GM18909 (cell line): ENCODE results near the gene KCNF1.
"Not testable (repeated sequence)": the region's sequence is repeated elsewhere in the genome, so short reads cannot be mapped to it uniquely, and the experiment has no call there.

ENCODE experiments used
- ATAC-seq: cut with Tn5 transposase; IDR thresholded peaks from one replicate; pipeline ENCODE4 v1.9.1; 2021; ENCODE audit warnings: mild to moderate bottlenecking; ENCODE audit not compliant: unreplicated experiment, poor library complexity

KCNF1 gene

DNA sequence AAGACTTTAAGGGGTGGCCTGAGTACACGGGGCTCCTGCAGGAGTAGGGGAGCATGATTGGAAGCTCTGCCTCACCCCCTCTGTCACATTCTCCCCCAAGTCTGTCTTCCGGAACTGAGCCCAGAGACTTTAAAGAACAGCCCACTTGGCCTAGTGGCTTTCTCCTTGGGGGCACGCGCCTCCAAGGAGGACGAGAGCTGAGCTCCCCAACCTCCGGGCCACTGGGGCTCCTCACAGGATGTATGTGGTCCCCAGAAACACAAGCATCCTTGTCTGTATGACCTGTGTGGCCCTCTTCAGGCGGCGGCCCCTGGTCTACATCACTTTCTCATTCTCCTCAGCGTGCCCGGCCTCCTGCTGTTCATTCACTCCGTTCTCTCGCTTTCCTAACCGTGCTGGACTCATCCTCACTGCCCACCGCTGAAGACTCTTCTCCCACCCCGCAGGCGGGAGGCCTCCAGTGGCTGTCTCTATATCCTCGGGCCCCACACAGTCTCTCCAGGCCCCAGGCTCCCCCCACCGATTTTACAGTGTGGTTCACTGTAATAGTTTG lies 23.7 kb downstream of the KCNF1 start:
- no peak for ATAC-seq

- ATAC-seq, result no peak
Measured at GRCh38 chr2:10935953-10936942, 24.5 kb downstream of the KCNF1 start.

DNA sequence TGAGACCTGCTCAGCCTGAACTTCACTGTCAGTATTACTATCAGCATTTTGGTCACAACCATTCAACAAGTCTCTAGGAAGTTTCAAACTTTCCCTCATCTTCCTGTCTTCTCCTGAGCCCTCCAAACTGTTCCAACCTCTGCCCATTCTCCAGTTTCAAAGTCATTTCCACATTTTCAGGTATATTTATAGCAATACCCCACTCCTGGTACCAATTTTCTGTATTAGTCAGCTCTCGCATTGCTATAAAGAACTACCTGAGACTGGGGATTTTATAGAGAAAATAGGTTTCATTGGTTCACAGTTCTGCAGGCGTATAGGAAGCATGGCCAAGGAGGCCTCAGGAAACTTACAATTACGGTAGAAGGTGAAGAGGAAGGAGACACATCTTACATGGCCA lies 27.3 kb downstream of the KCNF1 start:
- no peak for ATAC-seq

DNA sequence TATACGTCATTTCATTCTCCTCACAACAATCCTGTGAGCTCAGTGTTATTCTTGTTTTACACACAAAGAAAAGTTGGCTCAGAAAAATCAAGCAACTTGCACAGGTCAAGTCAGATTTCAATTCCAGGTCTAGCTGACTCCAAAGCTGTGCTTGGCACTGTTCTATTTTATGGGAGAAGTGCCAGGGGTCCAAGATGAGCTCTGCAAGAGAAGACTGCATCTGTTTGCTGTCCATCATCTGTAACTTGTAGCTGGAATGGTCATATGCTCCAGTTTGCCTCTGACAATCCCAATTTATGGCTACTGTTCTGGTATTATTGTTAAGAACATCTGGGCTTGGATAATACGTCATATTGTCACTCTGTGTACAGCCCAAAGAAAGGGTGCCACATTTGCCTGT lies 28.9 kb downstream of the KCNF1 start:
- no peak for ATAC-seq

DNA sequence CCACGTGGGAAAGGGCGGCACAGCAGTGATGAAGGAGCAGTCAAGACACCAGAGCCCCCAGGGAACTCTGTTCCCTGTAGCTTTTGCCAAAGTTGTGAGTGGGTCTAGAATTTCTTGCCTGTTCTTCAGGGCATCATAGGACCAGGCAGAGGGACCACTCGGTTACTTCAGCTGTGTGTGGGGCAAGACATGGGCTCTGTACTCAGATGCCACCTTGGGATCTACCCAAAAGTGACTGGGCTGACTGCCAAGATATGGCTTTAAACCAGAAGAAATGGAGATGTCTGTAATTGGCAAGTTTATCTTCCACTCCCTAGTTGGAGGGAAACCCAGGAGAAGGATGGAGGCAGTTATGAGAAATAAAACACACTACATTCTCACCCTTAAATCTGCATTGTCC lies 29.6 kb downstream of the KCNF1 start:
- ATAC-seq, result no peak

GRCh38 chr2:10944799-10945198 lies 33.1 kb downstream of the KCNF1 start:
- ATAC-seq, result no peak

DNA sequence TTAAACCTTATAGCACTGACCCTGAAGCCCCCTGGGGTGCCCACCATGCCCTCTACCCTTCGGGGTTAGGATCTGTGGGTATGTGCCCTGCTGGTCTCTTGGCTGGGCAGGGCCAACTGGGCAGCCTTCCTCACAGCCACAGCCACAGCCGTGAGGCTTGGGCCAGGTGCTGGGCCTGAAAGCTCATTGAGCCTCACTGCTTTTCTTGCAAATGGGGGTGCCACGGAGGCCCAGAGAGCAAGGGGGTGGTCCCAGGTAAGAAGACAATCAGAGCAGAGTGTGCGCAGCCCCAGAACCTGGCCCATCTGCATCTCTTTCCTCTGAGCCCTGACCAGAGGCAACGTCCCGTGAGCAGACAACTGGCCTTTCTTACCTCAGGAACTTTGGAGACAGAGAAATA lies 34.7 kb downstream of the KCNF1 start:
- ATAC-seq, result no peak

- no peak for ATAC-seq
Measured at GRCh38 chr2:10947005-10947440, 35.3 kb downstream of the KCNF1 start.

- no peak for ATAC-seq
Measured at GRCh38 chr2:10947446-10948187, 35.9 kb downstream of the KCNF1 start.

- ATAC-seq, result no peak
Measured at GRCh38 chr2:10948188-10948564, 36.4 kb downstream of the KCNF1 start.

- ATAC-seq, result no peak
Measured at GRCh38 chr2:10948606-10949230, 37.0 kb downstream of the KCNF1 start.

GRCh38 chr2:10949835-10950234 lies 38.1 kb downstream of the KCNF1 start:
- no peak for ATAC-seq

GRCh38 chr2:10951558-10952414 lies 40.1 kb downstream of the KCNF1 start:
- no peak for ATAC-seq

DNA sequence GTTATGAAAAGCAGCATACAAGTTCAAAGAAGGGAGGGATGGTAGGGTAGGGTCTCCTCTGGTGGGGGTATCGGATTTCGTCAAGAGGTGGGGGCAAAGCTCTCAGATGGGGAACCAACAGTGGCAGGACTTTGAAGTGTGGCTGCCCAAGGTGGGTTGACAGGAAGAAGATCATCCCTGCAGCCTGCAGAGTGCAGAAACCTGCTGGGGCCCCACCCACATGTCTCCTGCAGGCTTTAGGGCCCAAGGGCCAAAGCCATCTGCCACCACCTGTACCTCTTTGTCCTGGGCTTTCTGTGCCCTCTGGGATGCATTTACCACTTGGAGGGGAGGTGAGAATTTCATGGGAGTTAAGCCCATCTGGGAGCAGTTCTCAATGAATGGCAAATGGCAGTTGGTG lies 42.7 kb downstream of the KCNF1 start:
- ATAC-seq, result no peak

- ATAC-seq, result no peak
Measured at GRCh38 chr2:10954856-10955818, 43.4 kb downstream of the KCNF1 start.

- no peak for ATAC-seq
Measured at GRCh38 chr2:10956006-10956790, 44.5 kb downstream of the KCNF1 start.

- ATAC-seq, result no peak
Measured at GRCh38 chr2:10957391-10957790, 45.7 kb downstream of the KCNF1 start.

DNA sequence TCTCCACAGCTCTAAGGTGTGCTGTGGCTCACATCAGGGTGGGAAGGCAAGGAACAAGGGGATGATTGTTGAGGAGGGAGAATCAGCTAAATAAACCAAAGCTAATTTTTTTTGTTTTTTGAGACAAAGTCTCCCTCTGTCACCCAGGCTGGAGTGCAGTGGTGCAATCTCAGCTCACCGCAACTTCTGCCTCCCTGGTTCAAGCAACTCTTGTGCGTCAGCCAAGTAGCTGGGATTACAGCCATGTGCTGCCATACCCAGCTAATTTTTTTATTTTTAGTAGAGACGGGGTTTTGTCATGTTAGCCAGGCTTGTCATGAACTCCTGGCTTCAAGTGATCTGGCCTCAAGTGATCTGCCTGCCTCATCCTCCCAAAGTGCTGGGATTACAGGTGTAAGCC lies 46.7 kb downstream of the KCNF1 start:
- not testable (repeated sequence) for ATAC-seq
